ENCODE results near the gene RPL36AL. TPM values are rescaled to one million over a fixed set of nuclear protein-coding genes. Genes with fewer than 3 reads are reported as not detected.

RPL36AL gene
- total RNA-seq, 1 experiment from 2014 or later: 396 TPM

DNA sequence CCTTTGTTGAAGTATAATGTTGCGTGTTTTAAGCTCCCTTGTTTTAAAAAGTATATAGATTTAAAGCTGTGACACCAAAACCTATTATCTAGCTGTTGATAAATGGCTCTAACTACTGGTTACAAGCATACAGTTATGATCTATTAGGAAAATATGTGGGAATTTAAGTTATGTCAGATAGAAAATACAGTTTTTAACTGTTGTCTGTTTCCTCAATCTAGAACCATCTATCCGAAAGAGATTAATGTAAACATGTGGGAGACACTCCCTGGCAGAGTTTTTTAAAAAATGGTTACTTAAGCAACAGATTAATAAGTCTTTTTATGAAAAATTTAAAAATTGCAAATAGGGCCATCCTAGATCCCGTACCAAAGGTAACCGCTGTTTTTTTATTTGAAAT is 8.2 kb downstream of the RPL36AL start:
- no peak overlapping the region for H3K9ac ChIP-seq (ENCODE audit: low read length)
- H3K79me2 ChIP-seq (ENCODE audit: low read length): peaks cover 69% of the 10 kb centered on the region
- H3K9me2 ChIP-seq (replicated peaks; ENCODE audit: insufficient read depth, low read length): no peaks in the 10 kb centered on the region
- DNase-seq: no peak
- no peak overlapping the region for H3K4me3 ChIP-seq (ENCODE audit: low read length)
- H3K4me1 ChIP-seq (ENCODE audit: low read length): peaks cover 5% of the 10 kb centered on the region
- no peaks in the 10 kb centered on the region for H3K27me3 ChIP-seq (ENCODE audit: low read length)
- no peak overlapping the region for H3K4me2 ChIP-seq (ENCODE audit: low read depth, low read length, poor library complexity, severe bottlenecking)
- no peaks in the 10 kb centered on the region for H3K9me3 ChIP-seq (ENCODE audit: low read length)
- H3K27ac ChIP-seq (ENCODE audit: low read length): no peak overlapping the region
- H2AFZ ChIP-seq (ENCODE audit: low read length): no peak overlapping the region
- H4K20me1 ChIP-seq (ENCODE audit: insufficient read depth, low read depth, low read length): no peaks in the 10 kb centered on the region
- H3K36me3 ChIP-seq (ENCODE audit: insufficient read depth, low read length): peaks cover 30% of the 10 kb centered on the region; the same call in 1 of the 2 replicates

DNA sequence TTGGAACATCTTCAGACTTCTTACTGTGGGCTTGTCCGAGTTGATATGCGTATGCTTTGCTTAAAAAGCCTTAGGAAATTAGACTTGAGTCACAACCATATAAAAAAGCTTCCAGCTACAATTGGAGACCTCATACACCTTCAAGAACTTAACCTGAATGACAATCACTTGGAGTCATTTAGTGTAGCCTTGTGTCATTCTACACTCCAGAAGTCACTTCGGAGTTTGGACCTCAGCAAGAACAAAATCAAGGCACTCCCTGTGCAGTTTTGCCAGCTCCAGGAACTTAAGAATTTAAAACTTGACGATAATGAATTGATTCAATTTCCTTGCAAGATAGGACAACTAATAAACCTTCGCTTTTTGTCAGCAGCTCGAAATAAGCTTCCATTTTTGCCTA is 12.8 kb downstream of the RPL36AL start:
- Histone ChIP-seq H3K79me2 (ENCODE audit: low read length) (peaks cover 88% of the 10 kb centered on the region), H3K9me2 (replicated peaks; ENCODE audit: insufficient read depth, low read length) (no peaks in the 10 kb centered on the region), H2AFZ (ENCODE audit: low read length) (no peak overlapping the region), H3K27me3 (ENCODE audit: low read length) (no peaks in the 10 kb centered on the region), H3K9ac (ENCODE audit: low read length) (no peak overlapping the region), H3K36me3 (ENCODE audit: insufficient read depth, low read length) (peaks cover 47% of the 10 kb centered on the region; the same call in 1 of the 2 replicates), H4K20me1 (ENCODE audit: insufficient read depth, low read depth, low read length) (no peaks in the 10 kb centered on the region), H3K4me1 (ENCODE audit: low read length) (no peaks in the 10 kb centered on the region; the same call in 1 of the 2 replicates), H3K9me3 (ENCODE audit: low read length) (no peaks in the 10 kb centered on the region), H3K4me3 (ENCODE audit: low read length) (no peak overlapping the region), H3K4me2 (ENCODE audit: low read depth, low read length, poor library complexity, severe bottlenecking) (no peak overlapping the region), H3K27ac (ENCODE audit: low read length) (no peak overlapping the region)
- peak; percentile 38 for DNase-seq

- Histone ChIP-seq H3K79me2 (ENCODE audit: low read length) (peaks cover 55% of the 10 kb centered on the region), H3K9ac (ENCODE audit: low read length) (peak within 1 kb of the TSS; percentile 93), H3K4me1 (ENCODE audit: low read length) (peaks cover 49% of the 10 kb centered on the region), H3K27ac (ENCODE audit: low read length) (peak within 1 kb of the TSS; percentile 80), H3K9me2 (replicated peaks; ENCODE audit: insufficient read depth, low read length) (no peaks in the 10 kb centered on the region), H3K4me2 (ENCODE audit: low read depth, low read length, poor library complexity, severe bottlenecking) (peak within 1 kb of the TSS; percentile 96), H3K36me3 (ENCODE audit: insufficient read depth, low read length) (peaks cover 17% of the 10 kb centered on the region), H3K9me3 (ENCODE audit: low read length) (no peaks in the 10 kb centered on the region), H4K20me1 (ENCODE audit: insufficient read depth, low read depth, low read length) (no peaks in the 10 kb centered on the region), H3K27me3 (ENCODE audit: low read length) (no peaks in the 10 kb centered on the region), H3K4me3 (ENCODE audit: low read length) (peak within 1 kb of the TSS; percentile 80), H2AFZ (ENCODE audit: low read length) (peak within 1 kb of the TSS; percentile 33)
- DNase-seq: peak; percentile 95
These were observed 21.7 kb downstream of the RPL36AL start, which contains the start of gene LRR1 for GRCh38 chr14:49598485-49599300. Gene LRR1, plus strand, starts transcription at chr14:49598940. Its CDS starts 81 bp downstream, at chr14:49599021.

GRCh38 chr14:49598189-49598484 is 22.3 kb downstream of the RPL36AL start:
- H3K9ac ChIP-seq (ENCODE audit: low read length): peak overlapping the region; percentile 93
- no peaks in the 10 kb centered on the region for H3K27me3 ChIP-seq (ENCODE audit: low read length)
- peak overlapping the region; percentile 33 for H2AFZ ChIP-seq (ENCODE audit: low read length)
- H3K9me3 ChIP-seq (ENCODE audit: low read length): no peaks in the 10 kb centered on the region
- H3K4me1 ChIP-seq (ENCODE audit: low read length): peaks cover 54% of the 10 kb centered on the region
- peaks cover 52% of the 10 kb centered on the region for H3K79me2 ChIP-seq (ENCODE audit: low read length)
- H4K20me1 ChIP-seq (ENCODE audit: insufficient read depth, low read depth, low read length): no peaks in the 10 kb centered on the region
- peak overlapping the region; percentile 80 for H3K27ac ChIP-seq (ENCODE audit: low read length)
- peak overlapping the region; percentile 80 for H3K4me3 ChIP-seq (ENCODE audit: low read length)
- peak overlapping the region; percentile 96 for H3K4me2 ChIP-seq (ENCODE audit: low read depth, low read length, poor library complexity, severe bottlenecking)
- H3K9me2 ChIP-seq (replicated peaks; ENCODE audit: insufficient read depth, low read length): no peaks in the 10 kb centered on the region
- H3K36me3 ChIP-seq (ENCODE audit: insufficient read depth, low read length): peaks cover 15% of the 10 kb centered on the region
- DNase-seq: no peak

GRCh38 chr14:49594347-49595091 is 25.9 kb downstream of the RPL36AL start:
- Histone ChIP-seq H2AFZ (ENCODE audit: low read length) (no peak overlapping the region; the same call in 1 of the 2 replicates), H3K36me3 (ENCODE audit: insufficient read depth, low read length) (no peaks in the 10 kb centered on the region), H3K27ac (ENCODE audit: low read length) (peak overlapping the region; percentile 87), H3K4me3 (ENCODE audit: low read length) (peak overlapping the region; percentile 31), H3K4me2 (ENCODE audit: low read depth, low read length, poor library complexity, severe bottlenecking) (peak overlapping the region; percentile 60), H3K4me1 (ENCODE audit: low read length) (peaks cover 49% of the 10 kb centered on the region), H3K9ac (ENCODE audit: low read length) (peak overlapping the region; percentile 45), H4K20me1 (ENCODE audit: insufficient read depth, low read depth, low read length) (no peaks in the 10 kb centered on the region), H3K9me2 (replicated peaks; ENCODE audit: insufficient read depth, low read length) (no peaks in the 10 kb centered on the region), H3K9me3 (ENCODE audit: low read length) (no peaks in the 10 kb centered on the region), H3K79me2 (ENCODE audit: low read length) (peaks cover 20% of the 10 kb centered on the region), H3K27me3 (ENCODE audit: low read length) (no peaks in the 10 kb centered on the region)
- DNase-seq: peak; percentile 87

DNA sequence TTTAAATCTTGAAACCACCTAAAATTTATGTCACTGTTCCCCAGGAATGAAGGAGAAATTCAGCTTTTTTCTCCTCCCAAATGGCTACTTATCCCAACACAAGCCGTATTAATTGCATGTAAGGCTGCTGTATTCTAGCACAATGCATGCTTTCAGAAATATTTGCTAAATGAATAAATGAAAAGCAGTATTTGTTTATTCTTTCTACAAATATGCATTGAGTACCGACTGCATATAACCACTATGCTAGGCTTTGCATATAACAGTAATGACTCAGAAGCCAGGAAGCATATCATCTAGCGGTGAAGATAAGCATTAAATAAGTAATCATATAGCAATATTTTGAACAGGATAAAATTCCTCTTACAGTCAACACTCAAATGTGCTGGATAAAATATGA is 27.4 kb downstream of the RPL36AL start:
- peaks cover 49% of the 10 kb centered on the region for H3K4me1 ChIP-seq (ENCODE audit: low read length)
- no peak overlapping the region; the same call in 1 of the 2 replicates for H2AFZ ChIP-seq (ENCODE audit: low read length)
- H3K36me3 ChIP-seq (ENCODE audit: insufficient read depth, low read length): no peaks in the 10 kb centered on the region
- DNase-seq: peak; percentile 76
- H3K79me2 ChIP-seq (ENCODE audit: low read length): peaks cover 5% of the 10 kb centered on the region
- H3K9me3 ChIP-seq (ENCODE audit: low read length): no peaks in the 10 kb centered on the region
- H3K9ac ChIP-seq (ENCODE audit: low read length): peak overlapping the region; percentile 31; the same call in 1 of the 2 replicates
- H3K27me3 ChIP-seq (ENCODE audit: low read length): no peaks in the 10 kb centered on the region
- peak overlapping the region; percentile 42; the same call in 1 of the 2 replicates for H3K4me3 ChIP-seq (ENCODE audit: low read length)
- H3K4me2 ChIP-seq (ENCODE audit: low read depth, low read length, poor library complexity, severe bottlenecking): peak overlapping the region; percentile 60
- no peaks in the 10 kb centered on the region for H3K9me2 ChIP-seq (replicated peaks; ENCODE audit: insufficient read depth, low read length)
- no peaks in the 10 kb centered on the region for H4K20me1 ChIP-seq (ENCODE audit: insufficient read depth, low read depth, low read length)
- peak overlapping the region; percentile 87 for H3K27ac ChIP-seq (ENCODE audit: low read length)

GRCh38 chr14:49589387-49589786 is 31.0 kb downstream of the RPL36AL start:
- Histone ChIP-seq H3K27ac (ENCODE audit: low read length) (no peak overlapping the region), H2AFZ (ENCODE audit: low read length) (no peak overlapping the region), H3K9me2 (replicated peaks; ENCODE audit: insufficient read depth, low read length) (no peaks in the 10 kb centered on the region), H3K36me3 (ENCODE audit: insufficient read depth, low read length) (peaks cover 14% of the 10 kb centered on the region), H3K9me3 (ENCODE audit: low read length) (no peaks in the 10 kb centered on the region), H3K27me3 (ENCODE audit: low read length) (no peaks in the 10 kb centered on the region), H3K4me1 (ENCODE audit: low read length) (peaks cover 30% of the 10 kb centered on the region), H3K9ac (ENCODE audit: low read length) (no peak overlapping the region), H3K79me2 (ENCODE audit: low read length) (peaks cover 18% of the 10 kb centered on the region), H3K4me2 (ENCODE audit: low read depth, low read length, poor library complexity, severe bottlenecking) (no peak overlapping the region), H3K4me3 (ENCODE audit: low read length) (no peak overlapping the region), H4K20me1 (ENCODE audit: insufficient read depth, low read depth, low read length) (peaks cover 15% of the 10 kb centered on the region)
- no peak for DNase-seq

Data from Karpas-422 (cell line).